Measurements from ENCODE around the gene CHAT.

GRCh38 chr10:49700997-49701396, 87.2 kb downstream of the CHAT start:
- TF ChIP-seq POLR2A (IDR thresholded peaks at IDR 0.05) (no peak), CTCF (IDR thresholded peaks at IDR 0.05) (no peak)
